Prostate gland (tissue), 2 donors: Measurements from ENCODE around the gene ADRA2A.

ENCODE experiments used
- POLR2A ChIP-seq: fragments of 450-650 bp; IDR thresholded peaks from one replicate; pipeline ENCODE4 v1.6.1; 2016; ENCODE audit warnings: antibody characterized with exemption, mild to moderate bottlenecking
- POLR2AphosphoS5 ChIP-seq: sonication (generic); formaldehyde crosslinking; IDR thresholded peaks from one replicate; pipeline ENCODE4 v1.6.1; 2017; ENCODE audit warnings: antibody characterized with exemption
- TF ChIP-seq, protein P1 (sequence below), 4 experiments: fragments of 200-600 bp in 2 of 4; fragments of 450-650 bp in 2 of 4; sonication (generic) in 2 of 4; IDR thresholded peaks; 1 replicate in 3 of 4; 2 replicates in 1 of 4; pipeline ENCODE4 v1.5.1; 2016 to 2019; ENCODE audit warnings: antibody characterized with exemption in 4 of 4, mild to moderate bottlenecking in 2 of 4, moderate library complexity in 2 of 4

DNA sequence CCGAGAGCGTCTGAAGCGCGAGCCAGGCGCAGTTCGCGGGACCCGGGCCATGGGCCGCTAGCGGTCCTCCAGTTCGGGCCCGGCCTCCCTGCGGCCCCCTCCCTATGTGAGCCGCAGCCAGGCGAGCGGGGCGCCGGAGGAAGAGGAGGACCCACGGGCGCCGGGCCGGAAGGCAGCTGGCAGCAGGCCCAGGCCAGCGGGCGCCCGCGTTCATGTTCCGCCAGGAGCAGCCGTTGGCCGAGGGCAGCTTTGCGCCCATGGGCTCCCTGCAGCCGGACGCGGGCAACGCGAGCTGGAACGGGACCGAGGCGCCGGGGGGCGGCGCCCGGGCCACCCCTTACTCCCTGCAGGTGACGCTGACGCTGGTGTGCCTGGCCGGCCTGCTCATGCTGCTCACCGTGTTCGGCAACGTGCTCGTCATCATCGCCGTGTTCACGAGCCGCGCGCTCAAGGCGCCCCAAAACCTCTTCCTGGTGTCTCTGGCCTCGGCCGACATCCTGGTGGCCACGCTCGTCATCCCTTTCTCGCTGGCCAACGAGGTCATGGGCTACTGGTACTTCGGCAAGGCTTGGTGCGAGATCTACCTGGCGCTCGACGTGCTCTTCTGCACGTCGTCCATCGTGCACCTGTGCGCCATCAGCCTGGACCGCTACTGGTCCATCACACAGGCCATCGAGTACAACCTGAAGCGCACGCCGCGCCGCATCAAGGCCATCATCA lies 1.1 kb downstream of the ADRA2A start:
- no peak for TF ChIP-seq POLR2A
- TF ChIP-seq, protein P1, sequence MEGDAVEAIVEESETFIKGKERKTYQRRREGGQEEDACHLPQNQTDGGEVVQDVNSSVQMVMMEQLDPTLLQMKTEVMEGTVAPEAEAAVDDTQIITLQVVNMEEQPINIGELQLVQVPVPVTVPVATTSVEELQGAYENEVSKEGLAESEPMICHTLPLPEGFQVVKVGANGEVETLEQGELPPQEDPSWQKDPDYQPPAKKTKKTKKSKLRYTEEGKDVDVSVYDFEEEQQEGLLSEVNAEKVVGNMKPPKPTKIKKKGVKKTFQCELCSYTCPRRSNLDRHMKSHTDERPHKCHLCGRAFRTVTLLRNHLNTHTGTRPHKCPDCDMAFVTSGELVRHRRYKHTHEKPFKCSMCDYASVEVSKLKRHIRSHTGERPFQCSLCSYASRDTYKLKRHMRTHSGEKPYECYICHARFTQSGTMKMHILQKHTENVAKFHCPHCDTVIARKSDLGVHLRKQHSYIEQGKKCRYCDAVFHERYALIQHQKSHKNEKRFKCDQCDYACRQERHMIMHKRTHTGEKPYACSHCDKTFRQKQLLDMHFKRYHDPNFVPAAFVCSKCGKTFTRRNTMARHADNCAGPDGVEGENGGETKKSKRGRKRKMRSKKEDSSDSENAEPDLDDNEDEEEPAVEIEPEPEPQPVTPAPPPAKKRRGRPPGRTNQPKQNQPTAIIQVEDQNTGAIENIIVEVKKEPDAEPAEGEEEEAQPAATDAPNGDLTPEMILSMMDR (IDR thresholded peaks at IDR 0.05) = no peak
- no peak for TF ChIP-seq POLR2AphosphoS5
